SK-N-SH treated with all-trans-retinoic acid at 6 μM for 48 hours (cell line): ENCODE measurements around the gene SMPD4.
"Not testable (repeated sequence)": the region's sequence is repeated elsewhere in the genome, so short reads cannot be mapped to it uniquely, and the experiment has no call there.

Experiments
- ARNTL ChIP-seq: fragments of 450-650 bp; formaldehyde crosslinking; IDR thresholded peaks from 2 replicates; pipeline ENCODE4 v1.5.0; 2020; ENCODE audit warnings: low read depth, mild to moderate bottlenecking, moderate library complexity, borderline replicate concordance
- CSDC2 ChIP-seq: fragments of 250-450 bp; sonication (Bioruptor Pico); IDR thresholded peaks from 2 replicates; pipeline ENCODE4 v1.5.0; 2020; ENCODE audit warnings: mild to moderate bottlenecking, moderate library complexity
- ISL1 ChIP-seq: fragments of 250-450 bp; sonication (Bioruptor Pico); IDR thresholded peaks from 2 replicates; pipeline ENCODE4 v2.1.2; 2022; ENCODE audit warnings: mild to moderate bottlenecking, moderate library complexity
- RARB ChIP-seq: fragments of 250-450 bp; sonication (Bioruptor Pico); IDR thresholded peaks from 2 replicates; pipeline ENCODE4 v1.8.0; 2021; ENCODE audit warnings: mild to moderate bottlenecking, moderate library complexity
- SNAI2 ChIP-seq: fragments of 250-450 bp; sonication (Bioruptor Pico); IDR thresholded peaks from 2 replicates; pipeline ENCODE4 v1.5.0; 2020; ENCODE audit warnings: mild to moderate bottlenecking, moderate library complexity
- TCF4 ChIP-seq: fragments of 250-450 bp; sonication (Bioruptor Pico); IDR thresholded peaks from 2 replicates; pipeline ENCODE4 v1.8.0; 2021; ENCODE audit warnings: mild to moderate bottlenecking, moderate library complexity, borderline replicate concordance
- ZFP30 ChIP-seq: fragments of 450-650 bp; formaldehyde crosslinking; IDR thresholded peaks from 2 replicates; pipeline ENCODE4 v1.5.0; 2022; ENCODE audit warnings: mild to moderate bottlenecking, moderate library complexity
- ZNF70 ChIP-seq: fragments of 450-650 bp; formaldehyde crosslinking; IDR thresholded peaks from 2 replicates; pipeline ENCODE4 v1.5.0; 2020; ENCODE audit warnings: mild to moderate bottlenecking, moderate library complexity
- TF ChIP-seq, protein P1 (sequence below): fragments of 250-450 bp; sonication (Bioruptor Pico); IDR thresholded peaks from 2 replicates; pipeline ENCODE4 v1.8.0; 2020; ENCODE audit warnings: mild to moderate bottlenecking, moderate library complexity, borderline replicate concordance
- TF ChIP-seq, protein P2 (sequence below): fragments of 250-450 bp; sonication (Bioruptor Pico); IDR thresholded peaks from 2 replicates; pipeline ENCODE4 v1.8.0; 2021; ENCODE audit warnings: low read depth, mild to moderate bottlenecking, moderate library complexity, borderline replicate concordance
- TF ChIP-seq, protein P3 (sequence below): fragments of 250-450 bp; sonication (Bioruptor Pico); IDR thresholded peaks from 2 replicates; pipeline ENCODE4 v1.5.1; 2020; ENCODE audit warnings: low read depth, mild to moderate bottlenecking, moderate library complexity

DNA sequence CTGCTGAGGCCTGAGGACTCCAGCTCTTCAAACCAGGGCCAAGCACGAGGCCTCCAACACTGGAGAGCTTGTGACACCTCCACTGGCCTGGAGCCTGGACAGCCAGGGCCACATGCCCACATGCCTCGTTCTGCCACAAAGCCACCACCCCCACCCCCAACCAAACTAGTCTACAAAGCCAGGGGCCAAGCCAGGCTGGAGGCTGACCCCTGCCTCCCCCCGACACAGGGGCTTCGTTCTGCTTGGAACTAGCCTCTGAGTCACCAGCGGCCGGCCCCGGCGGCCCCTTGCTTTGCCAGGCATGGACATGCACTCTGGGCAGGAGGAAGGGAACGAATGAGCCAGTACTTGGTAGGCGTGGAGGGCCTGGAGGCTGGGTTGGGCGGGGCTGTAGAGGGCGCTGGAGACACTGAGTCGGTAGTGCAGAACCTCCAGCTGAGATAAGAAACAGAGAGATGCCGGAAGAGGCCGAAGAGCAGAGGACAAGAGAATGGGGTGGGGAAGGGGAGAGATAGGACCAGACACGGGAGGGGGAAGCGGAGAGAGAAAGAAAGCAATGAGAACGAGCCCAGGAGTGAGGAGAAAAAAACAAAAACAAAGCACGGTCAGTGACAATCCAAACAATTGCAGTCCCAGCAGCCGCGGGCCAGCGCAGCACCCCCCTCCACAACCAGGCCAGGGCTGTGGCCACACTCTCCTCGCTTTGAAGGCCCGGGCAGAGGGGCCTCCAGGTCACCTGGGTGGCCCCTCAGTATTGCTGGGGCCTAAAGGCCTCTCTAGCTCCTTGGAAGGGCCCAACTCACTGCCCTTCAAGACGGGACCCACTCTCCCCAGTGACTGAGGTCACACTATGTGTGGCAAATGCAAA, 20.3 kb downstream of the SMPD4 start:
- TF ChIP-seq ZFP30 (CRISPR knock-in tag); ZNF70 (CRISPR knock-in tag); ARNTL (CRISPR knock-in tag); CSDC2; RARB (CRISPR knock-in tag); SNAI2 (CRISPR knock-in tag); ISL1; TCF4: not testable (repeated sequence)
- TF ChIP-seq, protein P1, sequence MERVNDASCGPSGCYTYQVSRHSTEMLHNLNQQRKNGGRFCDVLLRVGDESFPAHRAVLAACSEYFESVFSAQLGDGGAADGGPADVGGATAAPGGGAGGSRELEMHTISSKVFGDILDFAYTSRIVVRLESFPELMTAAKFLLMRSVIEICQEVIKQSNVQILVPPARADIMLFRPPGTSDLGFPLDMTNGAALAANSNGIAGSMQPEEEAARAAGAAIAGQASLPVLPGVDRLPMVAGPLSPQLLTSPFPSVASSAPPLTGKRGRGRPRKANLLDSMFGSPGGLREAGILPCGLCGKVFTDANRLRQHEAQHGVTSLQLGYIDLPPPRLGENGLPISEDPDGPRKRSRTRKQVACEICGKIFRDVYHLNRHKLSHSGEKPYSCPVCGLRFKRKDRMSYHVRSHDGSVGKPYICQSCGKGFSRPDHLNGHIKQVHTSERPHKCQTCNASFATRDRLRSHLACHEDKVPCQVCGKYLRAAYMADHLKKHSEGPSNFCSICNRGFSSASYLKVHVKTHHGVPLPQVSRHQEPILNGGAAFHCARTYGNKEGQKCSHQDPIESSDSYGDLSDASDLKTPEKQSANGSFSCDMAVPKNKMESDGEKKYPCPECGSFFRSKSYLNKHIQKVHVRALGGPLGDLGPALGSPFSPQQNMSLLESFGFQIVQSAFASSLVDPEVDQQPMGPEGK, result not testable (repeated sequence)
- TF ChIP-seq, protein P2, sequence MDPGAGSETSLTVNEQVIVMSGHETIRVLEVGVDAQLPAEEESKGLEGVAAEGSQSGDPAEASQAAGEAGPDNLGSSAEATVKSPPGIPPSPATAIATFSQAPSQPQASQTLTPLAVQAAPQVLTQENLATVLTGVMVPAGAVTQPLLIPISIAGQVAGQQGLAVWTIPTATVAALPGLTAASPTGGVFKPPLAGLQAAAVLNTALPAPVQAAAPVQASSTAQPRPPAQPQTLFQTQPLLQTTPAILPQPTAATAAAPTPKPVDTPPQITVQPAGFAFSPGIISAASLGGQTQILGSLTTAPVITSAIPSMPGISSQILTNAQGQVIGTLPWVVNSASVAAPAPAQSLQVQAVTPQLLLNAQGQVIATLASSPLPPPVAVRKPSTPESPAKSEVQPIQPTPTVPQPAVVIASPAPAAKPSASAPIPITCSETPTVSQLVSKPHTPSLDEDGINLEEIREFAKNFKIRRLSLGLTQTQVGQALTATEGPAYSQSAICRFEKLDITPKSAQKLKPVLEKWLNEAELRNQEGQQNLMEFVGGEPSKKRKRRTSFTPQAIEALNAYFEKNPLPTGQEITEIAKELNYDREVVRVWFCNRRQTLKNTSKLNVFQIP (CRISPR knock-in tag), result not testable (repeated sequence)
- TF ChIP-seq, protein P3, sequence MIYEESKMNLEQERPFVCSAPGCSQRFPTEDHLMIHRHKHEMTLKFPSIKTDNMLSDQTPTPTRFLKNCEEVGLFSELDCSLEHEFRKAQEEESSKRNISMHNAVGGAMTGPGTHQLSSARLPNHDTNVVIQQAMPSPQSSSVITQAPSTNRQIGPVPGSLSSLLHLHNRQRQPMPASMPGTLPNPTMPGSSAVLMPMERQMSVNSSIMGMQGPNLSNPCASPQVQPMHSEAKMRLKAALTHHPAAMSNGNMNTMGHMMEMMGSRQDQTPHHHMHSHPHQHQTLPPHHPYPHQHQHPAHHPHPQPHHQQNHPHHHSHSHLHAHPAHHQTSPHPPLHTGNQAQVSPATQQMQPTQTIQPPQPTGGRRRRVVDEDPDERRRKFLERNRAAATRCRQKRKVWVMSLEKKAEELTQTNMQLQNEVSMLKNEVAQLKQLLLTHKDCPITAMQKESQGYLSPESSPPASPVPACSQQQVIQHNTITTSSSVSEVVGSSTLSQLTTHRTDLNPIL (CRISPR knock-in tag), result not testable (repeated sequence)
